HAP-1 (cell line): ENCODE data around the gene HUS1B.

Experiments used
- DNase-seq, 2 experiments: peaks; one replicate each; pipeline ENCODE4 v3.0.0-alpha.2; 2016 to 2020; ENCODE audit warnings: low spot score in 2 of 2
- H3K27me3 ChIP-seq: fragments of 250-450 bp; sonication (Bioruptor Pico); 2 replicates; pipeline ENCODE4 v1.5.1; 2020; ENCODE audit warnings: low read depth, mild to moderate bottlenecking, moderate library complexity
- H3K36me3 ChIP-seq: fragments of 250-450 bp; sonication (Bioruptor Pico); replicated peaks from 2 replicates; pipeline ENCODE4 v1.5.1; 2020; ENCODE audit warnings: mild to moderate bottlenecking
- H3K4me1 ChIP-seq: fragments of 250-450 bp; sonication (Bioruptor Pico); 2 replicates; pipeline ENCODE4 v1.5.1; 2020; ENCODE audit warnings: mild to moderate bottlenecking
- H3K4me3 ChIP-seq: fragments of 250-450 bp; sonication (Bioruptor Pico); 2 replicates; pipeline ENCODE4 v1.5.1; 2020; ENCODE audit warnings: mild to moderate bottlenecking, moderate library complexity
- H3K9me3 ChIP-seq: fragments of 250-450 bp; sonication (Bioruptor Pico); 2 replicates; pipeline ENCODE4 v1.5.1; 2020; ENCODE audit warnings: mild to moderate bottlenecking, moderate library complexity
- in situ Hi-C: fragments of 300-500 bp; cut with MboI; formaldehyde crosslinking; loops from 3 replicates; pipeline ENCODE4 v1.14.3; 2020; ENCODE audit warnings: low sequenced_read_pairs, inconsistent platforms, mixed read lengths

HUS1B gene

GRCh38 chr6:689223-689622 is 32.3 kb upstream of the HUS1B start:
- Histone ChIP-seq H3K4me3 (no peak overlapping the region), H3K4me1 (peaks cover 15% of the 10 kb centered on the region), H3K27me3 (no peaks in the 10 kb centered on the region), H3K36me3 (no peaks in the 10 kb centered on the region), H3K9me3 (no peaks in the 10 kb centered on the region)
- DNase-seq, result no peak
- in situ Hi-C loops, result no loop called here

- in situ Hi-C loops, result no loop called here
- Histone ChIP-seq H3K4me1 (peaks cover 20% of the 10 kb centered on the region), H3K27me3 (no peaks in the 10 kb centered on the region), H3K36me3 (no peaks in the 10 kb centered on the region), H3K9me3 (no peaks in the 10 kb centered on the region), H3K4me3 (no peak overlapping the region)
- DNase-seq, result peak; percentile 42 to 43
These were observed 29.6 kb upstream of the HUS1B start for GRCh38 chr6:686497-686896.

DNA sequence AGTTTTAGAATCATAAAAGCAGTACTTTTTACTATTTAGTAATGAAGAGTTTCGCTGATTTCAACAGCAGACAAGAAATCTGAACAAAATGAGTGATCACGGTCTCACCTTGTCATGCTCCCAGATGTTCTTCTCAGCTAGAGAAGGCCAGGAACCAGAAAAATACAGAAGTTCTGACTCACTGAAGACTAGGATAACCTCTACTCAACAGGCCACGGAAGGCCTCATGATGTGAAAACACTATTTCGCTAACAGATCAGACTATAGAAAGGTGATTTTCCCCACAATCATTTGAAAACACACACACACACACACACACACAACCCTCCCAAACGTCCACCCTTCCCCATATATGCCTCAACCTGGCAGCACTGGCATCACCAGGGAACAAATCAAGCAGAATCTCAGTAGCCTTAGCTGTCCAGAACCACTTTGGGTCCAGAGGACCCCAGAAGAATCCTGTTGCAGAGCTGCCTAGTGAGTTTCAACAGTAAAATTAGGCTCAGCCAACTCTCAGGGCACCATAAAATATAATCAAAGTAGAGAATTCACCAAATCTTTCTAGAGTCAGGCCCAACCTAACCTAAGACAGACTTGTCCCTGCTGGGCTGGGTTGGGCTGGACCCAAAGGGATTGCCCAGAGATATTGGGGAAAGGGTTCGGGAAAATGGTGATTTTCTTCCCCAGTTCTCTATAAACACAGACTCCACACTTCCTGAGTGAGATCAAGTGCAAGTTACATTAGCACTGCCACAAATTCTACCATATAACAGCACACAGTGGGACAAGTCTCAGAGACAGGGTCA is 28.1 kb upstream of the HUS1B start:
- Histone ChIP-seq H3K36me3 (no peaks in the 10 kb centered on the region; the same call in 1 of the 2 replicates), H3K4me1 (peaks cover 33% of the 10 kb centered on the region), H3K4me3 (no peak overlapping the region), H3K9me3 (no peaks in the 10 kb centered on the region), H3K27me3 (no peaks in the 10 kb centered on the region)
- in situ Hi-C loops, result no loop called here
- DNase-seq, result no peak

DNA sequence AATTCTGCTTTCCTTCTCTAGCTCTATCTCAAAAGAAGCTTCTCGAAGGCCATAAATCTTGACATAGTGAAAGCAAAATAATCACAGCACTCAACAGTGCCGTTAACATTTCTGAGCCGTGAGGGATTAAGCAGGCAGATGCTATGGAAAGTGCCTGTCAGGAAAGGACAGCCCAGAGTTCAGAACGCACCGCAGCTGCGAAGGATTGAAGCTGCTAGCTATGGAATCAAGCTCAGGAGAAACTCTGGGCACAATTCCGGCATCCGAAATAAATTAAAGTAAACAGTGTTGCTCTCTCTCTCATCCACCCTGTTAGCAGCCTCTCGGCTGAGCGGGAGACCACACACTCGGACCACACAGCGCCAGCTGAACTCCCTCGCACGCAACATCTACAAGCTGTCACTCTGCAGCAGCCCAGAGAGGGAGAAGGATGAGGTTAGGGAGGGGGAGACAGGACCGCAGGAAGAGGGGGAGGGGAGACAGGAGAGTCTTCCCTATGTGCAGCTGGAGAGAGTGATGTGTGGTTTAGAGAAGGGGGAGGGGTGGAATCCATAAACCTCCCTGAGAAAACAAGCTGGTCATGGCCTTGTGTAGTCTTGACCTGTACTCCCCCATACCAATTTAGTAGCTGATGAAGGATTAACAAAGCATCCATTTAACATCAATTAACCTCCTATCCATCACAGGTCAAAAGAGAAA is 27.0 kb upstream of the HUS1B start:
- Histone ChIP-seq H3K27me3 (no peaks in the 10 kb centered on the region), H3K36me3 (no peaks in the 10 kb centered on the region; the same call in 1 of the 2 replicates), H3K4me1 (peaks cover 34% of the 10 kb centered on the region), H3K4me3 (peak overlapping the region; percentile 12), H3K9me3 (no peaks in the 10 kb centered on the region)
- in situ Hi-C loops, result no loop called here
- peak; percentile 81 to 85 for DNase-seq

DNA sequence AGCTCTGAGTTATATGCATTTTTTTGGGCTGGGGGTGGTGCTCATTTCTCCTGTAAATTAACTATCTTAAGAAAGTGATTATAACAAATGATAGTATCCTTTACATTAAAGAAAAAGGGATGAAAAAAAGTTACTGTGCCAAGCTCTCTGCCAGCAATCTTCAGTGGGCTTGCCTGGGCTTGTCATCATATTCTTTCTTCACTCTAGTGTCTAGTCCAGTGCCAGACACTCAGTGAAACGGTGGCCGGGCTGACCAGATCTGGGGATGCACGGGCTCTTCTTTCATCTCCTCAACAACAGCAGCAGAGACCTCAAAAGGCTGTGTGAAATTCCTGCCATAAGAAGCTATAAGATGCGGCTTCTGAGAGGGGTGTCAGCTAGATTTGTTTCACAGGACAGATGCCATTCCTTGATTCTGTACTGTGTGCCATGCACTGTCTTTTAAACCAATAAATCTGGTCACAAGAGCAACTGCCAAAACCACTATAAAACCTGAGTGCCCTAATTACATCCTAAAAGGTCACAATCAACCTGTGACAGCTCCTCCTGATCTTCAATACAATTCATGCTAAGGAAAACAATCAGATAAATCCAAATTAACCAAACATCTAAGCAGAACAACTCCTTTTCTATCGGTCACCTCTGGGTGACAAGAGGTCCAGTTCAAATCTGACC is 23.9 kb upstream of the HUS1B start:
- H3K4me1 ChIP-seq, result peaks cover 30% of the 10 kb centered on the region

GRCh38 chr6:680251-680650 is 23.4 kb upstream of the HUS1B start:
- no peaks in the 10 kb centered on the region; the same call in 1 of the 2 replicates for H3K36me3 ChIP-seq
- in situ Hi-C loops, result no loop called here
- no peaks in the 10 kb centered on the region for H3K27me3 ChIP-seq
- H3K9me3 ChIP-seq, result no peaks in the 10 kb centered on the region
- DNase-seq, result no peak
- H3K4me1 ChIP-seq, result peaks cover 30% of the 10 kb centered on the region
- no peak overlapping the region for H3K4me3 ChIP-seq

More for the DNA sequence above, 23.9 kb upstream of the HUS1B start:
- H3K4me3 ChIP-seq, result no peak overlapping the region
- H3K9me3 ChIP-seq, result no peaks in the 10 kb centered on the region
- H3K36me3 ChIP-seq, result no peaks in the 10 kb centered on the region; the same call in 1 of the 2 replicates
- no peaks in the 10 kb centered on the region for H3K27me3 ChIP-seq
- in situ Hi-C loops, result no loop called here
- DNase-seq, result no peak

DNA sequence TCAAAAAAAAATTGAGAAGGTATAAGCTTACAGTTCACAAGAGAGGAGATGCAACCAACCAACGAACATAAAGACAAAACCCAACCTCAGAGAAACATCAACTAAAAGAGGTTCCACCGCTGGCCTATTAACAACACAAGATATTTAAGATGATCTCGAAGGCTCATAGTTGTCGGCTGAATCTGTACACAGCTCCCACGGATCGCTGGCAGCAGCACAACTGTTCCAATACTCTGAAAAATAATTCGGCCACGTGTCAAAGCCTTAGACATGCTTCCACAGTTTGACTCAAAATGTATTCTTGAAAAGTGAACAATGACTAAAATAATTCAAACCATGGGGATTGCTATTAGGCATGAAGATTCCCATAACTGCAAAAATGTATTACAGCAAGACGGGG is 22.4 kb upstream of the HUS1B start:
- in situ Hi-C loops, result no loop called here

DNA sequence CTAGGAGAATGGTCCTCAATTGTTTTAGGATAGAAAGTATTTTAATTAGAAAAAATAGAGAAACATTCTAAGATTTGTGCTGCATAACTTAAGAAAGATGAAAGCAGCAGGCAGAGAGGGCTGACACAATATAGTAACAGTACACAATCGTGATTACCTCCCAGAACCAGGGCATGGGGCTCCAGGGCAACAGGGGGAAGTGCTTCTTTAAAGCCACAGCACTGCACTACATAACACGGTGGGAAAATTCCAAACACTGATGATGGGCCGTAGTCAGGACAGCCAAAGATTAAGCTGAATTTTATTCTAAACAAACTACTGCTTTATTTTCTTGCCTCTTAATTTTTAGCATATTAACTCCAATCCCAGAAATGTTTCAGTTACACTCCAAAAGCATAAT is 21.6 kb upstream of the HUS1B start:
- no peaks in the 10 kb centered on the region for H3K9me3 ChIP-seq
- no peak overlapping the region for H3K4me3 ChIP-seq
- no peaks in the 10 kb centered on the region; the same call in 1 of the 2 replicates for H3K36me3 ChIP-seq
- DNase-seq, result no peak
- no peaks in the 10 kb centered on the region for H3K27me3 ChIP-seq
- in situ Hi-C loops, result no loop called here
- peaks cover 23% of the 10 kb centered on the region for H3K4me1 ChIP-seq

More for the DNA sequence above, 22.4 kb upstream of the HUS1B start:
- DNase-seq, result no peak
- H3K9me3 ChIP-seq, result no peaks in the 10 kb centered on the region
- H3K27me3 ChIP-seq, result no peaks in the 10 kb centered on the region
- no peak overlapping the region for H3K4me3 ChIP-seq
- H3K36me3 ChIP-seq, result no peaks in the 10 kb centered on the region; the same call in 1 of the 2 replicates
- H3K4me1 ChIP-seq, result peaks cover 26% of the 10 kb centered on the region

DNA sequence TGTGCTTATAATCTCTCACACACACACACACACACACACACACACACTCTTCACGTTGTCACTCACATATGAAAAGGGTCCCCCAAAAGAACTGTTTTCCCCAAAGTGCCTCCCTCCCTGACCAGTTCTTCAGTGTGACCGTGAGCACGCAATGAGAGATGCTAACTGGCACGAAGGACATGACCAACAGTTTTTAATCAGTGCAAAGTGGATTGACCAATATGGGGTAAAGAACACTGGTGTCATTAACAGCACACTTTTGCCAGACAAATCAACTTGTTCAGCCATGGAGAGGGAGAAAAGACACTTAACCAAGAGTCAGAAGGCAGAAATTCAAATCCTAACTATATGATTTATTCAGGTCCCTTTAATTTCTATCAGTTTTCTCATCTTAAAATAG is 21.0 kb upstream of the HUS1B start:
- Histone ChIP-seq H3K9me3 (no peaks in the 10 kb centered on the region), H3K36me3 (no peaks in the 10 kb centered on the region; the same call in 1 of the 2 replicates), H3K27me3 (no peaks in the 10 kb centered on the region), H3K4me1 (peaks cover 17% of the 10 kb centered on the region), H3K4me3 (no peak overlapping the region)
- DNase-seq, result no peak
- in situ Hi-C loops, result no loop called here

GRCh38 chr6:674956-675355 is 18.1 kb upstream of the HUS1B start:
- Histone ChIP-seq H3K4me1 (peaks cover under 1% of the 10 kb centered on the region; the same call in 1 of the 2 replicates), H3K27me3 (no peaks in the 10 kb centered on the region), H3K36me3 (no peaks in the 10 kb centered on the region; the same call in 1 of the 2 replicates), H3K4me3 (no peak overlapping the region), H3K9me3 (no peaks in the 10 kb centered on the region)
- no peak for DNase-seq
- in situ Hi-C loops, result no loop called here

GRCh38 chr6:674406-674805 is 17.5 kb upstream of the HUS1B start:
- Histone ChIP-seq H3K9me3 (no peaks in the 10 kb centered on the region), H3K36me3 (no peaks in the 10 kb centered on the region), H3K27me3 (no peaks in the 10 kb centered on the region), H3K4me1 (no peaks in the 10 kb centered on the region), H3K4me3 (no peak overlapping the region)
- DNase-seq, result no peak
- in situ Hi-C loops, result no loop called here

- Histone ChIP-seq H3K36me3 (no peaks in the 10 kb centered on the region; the same call in 1 of the 2 replicates), H3K9me3 (peaks cover 4% of the 10 kb centered on the region), H3K4me3 (no peak overlapping the region), H3K27me3 (no peaks in the 10 kb centered on the region), H3K4me1 (no peaks in the 10 kb centered on the region)
- no peak for DNase-seq
- in situ Hi-C loops, result no loop called here
These were observed 10.5 kb upstream of the HUS1B start for GRCh38 chr6:667253-667927.
